Measurements from ENCODE around the gene DPF3. TPM values are rescaled to one million over a fixed set of nuclear protein-coding genes. Genes with fewer than 3 reads are reported as not detected.

The DPF3 gene
- total RNA-seq = 4.6 and 5.5 TPM in 2 replicates

DNA sequence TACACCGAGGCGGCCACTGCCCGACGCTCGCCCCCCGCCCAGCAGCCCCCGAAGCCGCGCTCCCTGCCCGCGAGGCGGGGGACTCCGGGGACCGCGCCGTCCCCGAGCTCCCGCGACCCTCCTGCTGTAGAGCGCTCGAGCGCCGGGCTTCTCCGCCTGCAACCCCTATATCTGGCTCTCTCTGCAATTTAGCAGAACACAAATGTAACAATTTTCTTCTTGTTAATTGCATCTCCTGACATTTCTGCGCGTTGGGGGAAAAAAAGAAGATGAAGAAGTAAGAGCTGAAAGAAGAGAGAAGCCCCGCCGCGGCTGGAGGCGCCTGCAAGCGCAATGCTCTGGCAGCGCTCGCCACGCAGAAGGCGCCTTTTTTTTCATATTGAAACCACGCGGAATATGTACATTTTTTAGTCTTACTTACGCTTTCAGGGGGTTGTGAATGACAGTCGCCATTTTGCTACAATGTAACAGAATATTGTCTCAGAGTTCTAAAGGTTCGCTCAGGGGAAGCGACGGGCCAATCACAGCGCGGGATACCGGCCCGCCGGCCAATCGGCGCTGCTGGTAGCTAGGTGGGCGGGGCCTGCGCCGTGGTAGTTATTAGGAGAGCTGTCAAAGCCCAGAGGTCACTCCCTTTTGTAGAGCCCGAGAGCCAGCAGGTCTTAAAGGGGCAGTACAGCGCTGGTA is at the start of gene DPF3:
DPF3 (minus strand) TSS at position 466 of the 687 bp plus-strand sequence; CDS start at position 453, 13 bp downstream.

DNA sequence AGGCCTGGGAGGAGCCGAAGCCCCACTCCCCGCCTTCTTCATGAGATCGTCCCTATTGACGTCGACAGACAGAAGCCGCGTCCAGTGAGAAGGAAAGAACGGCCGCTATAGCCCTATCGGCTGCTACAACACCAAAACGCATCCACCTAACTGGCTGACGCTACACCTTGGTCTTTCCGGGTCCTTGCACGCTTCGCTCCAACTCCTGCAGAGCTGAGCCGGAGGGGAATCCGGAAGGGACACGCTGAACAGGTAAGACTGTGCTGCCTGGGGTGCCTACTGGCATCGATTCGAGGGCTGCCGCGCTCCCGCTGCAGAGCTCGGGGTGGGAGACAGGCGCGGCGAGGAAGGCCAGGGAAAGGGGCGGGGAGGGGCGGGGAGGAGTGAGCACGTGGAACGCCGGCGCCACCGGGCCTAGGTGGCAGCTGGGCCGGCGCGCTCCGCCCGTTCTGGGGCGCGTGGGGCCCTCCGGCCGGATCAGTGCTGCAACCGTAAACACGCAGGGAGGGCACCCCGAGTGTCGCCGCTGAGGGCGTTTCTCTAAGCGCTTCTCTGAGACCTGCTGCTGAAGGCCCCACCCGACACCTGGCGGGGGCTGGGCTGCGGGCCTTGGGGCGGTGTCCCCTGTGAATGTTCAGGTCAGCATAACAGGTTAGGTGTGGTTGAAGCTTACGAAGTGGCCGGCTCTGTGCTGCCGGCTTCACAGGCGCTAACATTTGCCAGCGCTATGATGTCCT is 32.6 kb upstream of the DPF3 start, which contains the start of gene DCAF4:
DCAF4 (plus strand) TSS at position 173 of the 737 bp plus-strand sequence. CDS start 11,515 bp downstream, outside the sequence.

Other genes with a start within 250 kb of the DPF3 start
- 12.2 and 20.5 TPM in 2 replicates for gene DCAF4, start 32.4 kb upstream of the DPF3 start, total RNA-seq
- gene ZFYVE1, start 133.0 kb upstream of the DPF3 start, total RNA-seq = 10.6 and 10.9 TPM in 2 replicates
- 13.1 and 19.7 TPM in 2 replicates for gene RBM25, start 164.4 kb upstream of the DPF3 start, total RNA-seq
- 28.5 and 30.3 TPM in 2 replicates for gene PSEN1, start 242.4 kb upstream of the DPF3 start, total RNA-seq

All from bronchus fibroblast of lung (primary cell).